Measurements from ENCODE around the gene SPATA18.

GRCh38 chr4:52081216-52081615 lies 30.1 kb downstream of the SPATA18 start:
- TF ChIP-seq CTCF (optimal IDR thresholded peaks at IDR 0.05 in 1 of 3, IDR thresholded peaks at IDR 0.05 in 1 of 3, conservative IDR thresholded peaks at IDR 0.05 in 1 of 3; ENCODE audit: extremely low read depth in 1 of 3, insufficient read depth in 2 of 3, low read length in 3 of 3) (no peak), EZH2 (IDR thresholded peaks at IDR 0.05; ENCODE audit: low read length) (no peak)

Measured in keratinocyte (primary cell).